ENCODE data around the gene SDK2.

SDK2 gene

GRCh38 chr17:73652886-73653480 is 8.7 kb upstream of the SDK2 start:
- Histone ChIP-seq H3K9ac (ENCODE audit: low read depth, low read length, poor library complexity) (no peak overlapping the region), H2BK120ac (ENCODE audit: low read depth, low read length) (no peak overlapping the region), H3K4me1 (ENCODE audit: control insufficient read depth in 2 of 2, insufficient read depth in 1 of 2, low read depth in 1 of 2, low read length in 2 of 2) (no peaks in the 10 kb centered on the region), H2BK15ac (ENCODE audit: low read length) (no peak overlapping the region), H3K27ac (replicated peaks; ENCODE audit: low read length) (no peak overlapping the region), H4K91ac (ENCODE audit: low read depth, low read length, poor library complexity) (no peak overlapping the region), H4K8ac (ENCODE audit: low read depth, low read length) (no peak overlapping the region), H2BK12ac (ENCODE audit: low read length) (no peak overlapping the region), H2BK5ac (ENCODE audit: low read length) (no peak overlapping the region), H3K18ac (ENCODE audit: low read length) (no peak overlapping the region), H3K36me3 (replicated peaks in 1 of 2; ENCODE audit: control insufficient read depth in 2 of 2, insufficient read depth in 2 of 2, low read length in 2 of 2) (no peaks in the 10 kb centered on the region), H3K4me3 (ENCODE audit: low read length in 2 of 2) (no peak overlapping the region), H3K27me3 (ENCODE audit: control insufficient read depth in 3 of 3, insufficient read depth in 3 of 3, low read depth in 1 of 3, low read length in 3 of 3) (peaks cover 0 to 22% (median 0%) of the 10 kb centered on the region in 3 experiments), H3K14ac (ENCODE audit: low read length) (no peak overlapping the region), H2AK5ac (ENCODE audit: low read depth, low read length) (no peak overlapping the region), H3K23ac (ENCODE audit: low read depth, low read length, poor library complexity) (no peak overlapping the region), H3K4ac (ENCODE audit: low read length) (no peak overlapping the region), H2AFZ (ENCODE audit: low read length) (no peak overlapping the region), H3K9me3 (replicated peaks in 1 of 2; ENCODE audit: control insufficient read depth in 2 of 2, insufficient read depth in 1 of 2, low read depth in 1 of 2, low read length in 2 of 2) (peaks cover 4 to 15% of the 10 kb centered on the region in 2 donors), H3K79me1 (ENCODE audit: low read depth, low read length) (no peaks in the 10 kb centered on the region), H3K4me2 (ENCODE audit: insufficient read depth, low read length, poor library complexity, severe bottlenecking) (no peak overlapping the region)
- no CpG with 5 or more reads among the region's 3 CpGs for WGBS, 2 donors (ENCODE audit: extremely low coverage in 2 of 2, insufficient read length in 2 of 2, insufficient replicate concordance in 1 of 2)
- no peak for DNase-seq (ENCODE audit: low spot score)

- WGBS, 2 donors (ENCODE audit: extremely low coverage in 2 of 2, insufficient read length in 2 of 2, insufficient replicate concordance in 1 of 2): no CpG with 5 or more reads among the region's 11 CpGs
- Histone ChIP-seq H2BK5ac (ENCODE audit: low read length) (no peak overlapping the region), H4K91ac (ENCODE audit: low read depth, low read length, poor library complexity) (no peak overlapping the region), H2BK120ac (ENCODE audit: low read depth, low read length) (no peak overlapping the region), H3K14ac (ENCODE audit: low read length) (no peak overlapping the region), H3K9ac (ENCODE audit: low read depth, low read length, poor library complexity) (no peak overlapping the region), H2AFZ (ENCODE audit: low read length) (no peak overlapping the region), H3K36me3 (replicated peaks in 1 of 2; ENCODE audit: control insufficient read depth in 2 of 2, insufficient read depth in 2 of 2, low read length in 2 of 2) (no peaks in the 10 kb centered on the region), H3K79me1 (ENCODE audit: low read depth, low read length) (no peaks in the 10 kb centered on the region), H2BK12ac (ENCODE audit: low read length) (no peak overlapping the region), H3K4me2 (ENCODE audit: insufficient read depth, low read length, poor library complexity, severe bottlenecking) (no peak overlapping the region), H3K23ac (ENCODE audit: low read depth, low read length, poor library complexity) (no peak overlapping the region), H3K9me3 (replicated peaks in 1 of 2; ENCODE audit: control insufficient read depth in 2 of 2, insufficient read depth in 1 of 2, low read depth in 1 of 2, low read length in 2 of 2) (peaks cover 4 to 15% of the 10 kb centered on the region in 2 donors), H3K4me3 (ENCODE audit: low read length in 2 of 2) (no peak overlapping the region), H3K4ac (ENCODE audit: low read length) (no peak overlapping the region), H2BK15ac (ENCODE audit: low read length) (no peak overlapping the region), H3K18ac (ENCODE audit: low read length) (no peak overlapping the region), H4K8ac (ENCODE audit: low read depth, low read length) (peak overlapping the region; percentile 7), H3K27ac (replicated peaks; ENCODE audit: low read length) (no peak overlapping the region), H2AK5ac (ENCODE audit: low read depth, low read length) (no peak overlapping the region), H3K27me3 (ENCODE audit: control insufficient read depth in 3 of 3, insufficient read depth in 3 of 3, low read depth in 1 of 3, low read length in 3 of 3) (peaks cover 0 to 40% (median 2%) of the 10 kb centered on the region in 3 experiments), H3K4me1 (ENCODE audit: control insufficient read depth in 2 of 2, insufficient read depth in 1 of 2, low read depth in 1 of 2, low read length in 2 of 2) (peaks cover 2 to 7% of the 10 kb centered on the region in 2 donors)
- no peak for DNase-seq (ENCODE audit: low spot score)
These were observed 6.5 kb upstream of the SDK2 start for GRCh38 chr17:73650617-73651200.

GRCh38 chr17:73650140-73650539 is 5.9 kb upstream of the SDK2 start:
- no peak overlapping the region for H3K18ac ChIP-seq (ENCODE audit: low read length)
- H2BK12ac ChIP-seq (ENCODE audit: low read length): no peak overlapping the region
- H3K9ac ChIP-seq (ENCODE audit: low read depth, low read length, poor library complexity): no peak overlapping the region
- H2BK15ac ChIP-seq (ENCODE audit: low read length): no peak overlapping the region
- no peaks in the 10 kb centered on the region for H3K79me1 ChIP-seq (ENCODE audit: low read depth, low read length)
- no peak overlapping the region for H4K8ac ChIP-seq (ENCODE audit: low read depth, low read length)
- H3K14ac ChIP-seq (ENCODE audit: low read length): no peak overlapping the region
- H2AFZ ChIP-seq (ENCODE audit: low read length): no peak overlapping the region
- no peak overlapping the region for H2AK5ac ChIP-seq (ENCODE audit: low read depth, low read length)
- H3K27me3 ChIP-seq (ENCODE audit: control insufficient read depth in 3 of 3, insufficient read depth in 3 of 3, low read depth in 1 of 3, low read length in 3 of 3): peaks cover 0 to 37% (median 2%) of the 10 kb centered on the region in 3 experiments
- WGBS, 2 donors (ENCODE audit: extremely low coverage in 2 of 2, insufficient read length in 2 of 2, insufficient replicate concordance in 1 of 2): no CpG with 5 or more reads among the region's 2 CpGs
- peaks cover 4 to 15% of the 10 kb centered on the region in 2 donors for H3K9me3 ChIP-seq (replicated peaks in 1 of 2; ENCODE audit: control insufficient read depth in 2 of 2, insufficient read depth in 1 of 2, low read depth in 1 of 2, low read length in 2 of 2)
- H2BK5ac ChIP-seq (ENCODE audit: low read length): no peak overlapping the region
- H3K4me2 ChIP-seq (ENCODE audit: insufficient read depth, low read length, poor library complexity, severe bottlenecking): no peak overlapping the region
- no peak overlapping the region for H3K27ac ChIP-seq (replicated peaks; ENCODE audit: low read length)
- no peak overlapping the region for H3K4me3 ChIP-seq (ENCODE audit: low read length in 2 of 2)
- no peak overlapping the region for H3K23ac ChIP-seq (ENCODE audit: low read depth, low read length, poor library complexity)
- H3K4me1 ChIP-seq (ENCODE audit: control insufficient read depth in 2 of 2, insufficient read depth in 1 of 2, low read depth in 1 of 2, low read length in 2 of 2): peaks cover 2 to 11% of the 10 kb centered on the region in 2 donors
- H4K91ac ChIP-seq (ENCODE audit: low read depth, low read length, poor library complexity): no peak overlapping the region
- DNase-seq (ENCODE audit: low spot score): no peak
- H3K36me3 ChIP-seq (replicated peaks in 1 of 2; ENCODE audit: control insufficient read depth in 2 of 2, insufficient read depth in 2 of 2, low read length in 2 of 2): no peaks in the 10 kb centered on the region
- H2BK120ac ChIP-seq (ENCODE audit: low read depth, low read length): no peak overlapping the region
- no peak overlapping the region for H3K4ac ChIP-seq (ENCODE audit: low read length)

GRCh38 chr17:73648974-73649373 is 4.7 kb upstream of the SDK2 start:
- Histone ChIP-seq H3K36me3 (replicated peaks in 1 of 2; ENCODE audit: control insufficient read depth in 2 of 2, insufficient read depth in 2 of 2, low read length in 2 of 2) (no peaks in the 10 kb centered on the region), H3K4me2 (ENCODE audit: insufficient read depth, low read length, poor library complexity, severe bottlenecking) (no peak overlapping the region), H2BK5ac (ENCODE audit: low read length) (no peak overlapping the region), H3K14ac (ENCODE audit: low read length) (no peak overlapping the region), H2AK5ac (ENCODE audit: low read depth, low read length) (no peak overlapping the region), H3K27ac (replicated peaks; ENCODE audit: low read length) (no peak overlapping the region), H2BK120ac (ENCODE audit: low read depth, low read length) (no peak overlapping the region), H3K9ac (ENCODE audit: low read depth, low read length, poor library complexity) (no peak overlapping the region), H2BK12ac (ENCODE audit: low read length) (no peak overlapping the region), H3K18ac (ENCODE audit: low read length) (no peak overlapping the region), H2BK15ac (ENCODE audit: low read length) (no peak overlapping the region), H3K4me3 (ENCODE audit: low read length in 2 of 2) (no peak overlapping the region), H3K23ac (ENCODE audit: low read depth, low read length, poor library complexity) (no peak overlapping the region), H4K8ac (ENCODE audit: low read depth, low read length) (no peak overlapping the region), H3K4ac (ENCODE audit: low read length) (no peak overlapping the region), H3K4me1 (ENCODE audit: control insufficient read depth in 2 of 2, insufficient read depth in 1 of 2, low read depth in 1 of 2, low read length in 2 of 2) (peaks cover 2 to 11% of the 10 kb centered on the region in 2 donors), H3K79me1 (ENCODE audit: low read depth, low read length) (no peaks in the 10 kb centered on the region), H3K9me3 (replicated peaks in 1 of 2; ENCODE audit: control insufficient read depth in 2 of 2, insufficient read depth in 1 of 2, low read depth in 1 of 2, low read length in 2 of 2) (peaks cover 2 to 8% of the 10 kb centered on the region in 2 donors), H4K91ac (ENCODE audit: low read depth, low read length, poor library complexity) (no peak overlapping the region), H2AFZ (ENCODE audit: low read length) (no peak overlapping the region), H3K27me3 (ENCODE audit: control insufficient read depth in 3 of 3, insufficient read depth in 3 of 3, low read depth in 1 of 3, low read length in 3 of 3) (peaks cover 0 to 37% (median 2%) of the 10 kb centered on the region in 3 experiments)
- DNase-seq (ENCODE audit: low spot score): no peak
- WGBS, 2 donors (ENCODE audit: extremely low coverage in 2 of 2, insufficient read length in 2 of 2, insufficient replicate concordance in 1 of 2): no CpG with 5 or more reads among the region's 3 CpGs

All from neuronal stem cell (in vitro differentiated cells).